HG03045 (cell line): ENCODE measurements around the gene SENP8.

Experiments
- ATAC-seq: cut with Tn5 transposase; IDR thresholded peaks from one replicate; pipeline ENCODE4 v1.9.1; 2021; ENCODE audit warnings: mild to moderate bottlenecking, moderate library complexity; ENCODE audit not compliant: unreplicated experiment

SENP8 gene

GRCh38 chr15:72112805-72113204 lies 5.4 kb upstream of the SENP8 start:
- ATAC-seq = no peak

- no peak for ATAC-seq
Measured at GRCh38 chr15:72113347-72114031, 4.7 kb upstream of the SENP8 start.

GRCh38 chr15:72116731-72117485 lies 1.3 kb upstream of the SENP8 start:
- no peak for ATAC-seq

GRCh38 chr15:72117486-72118016 lies 652 bp upstream of the SENP8 start:
- peak; percentile 70 for ATAC-seq

GRCh38 chr15:72124218-72124617 lies 6.0 kb downstream of the SENP8 start:
- ATAC-seq = no peak

- no peak for ATAC-seq
Measured at GRCh38 chr15:72127724-72128322, 9.6 kb downstream of the SENP8 start.

GRCh38 chr15:72128359-72128758 lies 10.2 kb downstream of the SENP8 start:
- no peak for ATAC-seq

GRCh38 chr15:72130272-72130671 lies 12.1 kb downstream of the SENP8 start:
- no peak for ATAC-seq

GRCh38 chr15:72131922-72132321 lies 13.7 kb downstream of the SENP8 start:
- no peak for ATAC-seq

- no peak for ATAC-seq
Measured at GRCh38 chr15:72133211-72133610, 15.0 kb downstream of the SENP8 start.

- ATAC-seq = no peak
Measured at GRCh38 chr15:72135719-72136118, 17.5 kb downstream of the SENP8 start.

GRCh38 chr15:72136170-72137051 lies 18.2 kb downstream of the SENP8 start:
- no peak for ATAC-seq

GRCh38 chr15:72139667-72140066 lies 21.5 kb downstream of the SENP8 start:
- no peak for ATAC-seq

- no peak for ATAC-seq
Measured at GRCh38 chr15:72140088-72140487, 21.9 kb downstream of the SENP8 start.

- ATAC-seq = peak; percentile 98
Measured at GRCh38 chr15:72141171-72142084, 23.2 kb downstream of the SENP8 start.

- no peak for ATAC-seq
Measured at GRCh38 chr15:72146221-72146620, 28.0 kb downstream of the SENP8 start.

GRCh38 chr15:72146934-72147333 lies 28.7 kb downstream of the SENP8 start:
- no peak for ATAC-seq

GRCh38 chr15:72147418-72147817 lies 29.2 kb downstream of the SENP8 start:
- no peak for ATAC-seq

GRCh38 chr15:72153269-72154000 lies 35.2 kb downstream of the SENP8 start:
- ATAC-seq = no peak
